Ramos (cell line): Measurements from ENCODE around the gene TMEM179B.
"Not testable (repeated sequence)": the region's sequence is repeated elsewhere in the genome, so short reads cannot be mapped to it uniquely, and the experiment has no call there.

ENCODE experiments used
- in situ Hi-C: fragments of 300-500 bp; cut with MboI; formaldehyde crosslinking; loops from one replicate; pipeline ENCODE4 v1.14.3; 2022; ENCODE audit warnings: low sequenced_read_pairs; ENCODE audit not compliant: unreplicated experiment

TMEM179B gene, protein sequence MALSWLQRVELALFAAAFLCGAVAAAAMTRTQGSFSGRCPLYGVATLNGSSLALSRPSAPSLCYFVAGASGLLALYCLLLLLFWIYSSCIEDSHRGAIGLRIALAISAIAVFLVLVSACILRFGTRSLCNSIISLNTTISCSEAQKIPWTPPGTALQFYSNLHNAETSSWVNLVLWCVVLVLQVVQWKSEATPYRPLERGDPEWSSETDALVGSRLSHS

DNA sequence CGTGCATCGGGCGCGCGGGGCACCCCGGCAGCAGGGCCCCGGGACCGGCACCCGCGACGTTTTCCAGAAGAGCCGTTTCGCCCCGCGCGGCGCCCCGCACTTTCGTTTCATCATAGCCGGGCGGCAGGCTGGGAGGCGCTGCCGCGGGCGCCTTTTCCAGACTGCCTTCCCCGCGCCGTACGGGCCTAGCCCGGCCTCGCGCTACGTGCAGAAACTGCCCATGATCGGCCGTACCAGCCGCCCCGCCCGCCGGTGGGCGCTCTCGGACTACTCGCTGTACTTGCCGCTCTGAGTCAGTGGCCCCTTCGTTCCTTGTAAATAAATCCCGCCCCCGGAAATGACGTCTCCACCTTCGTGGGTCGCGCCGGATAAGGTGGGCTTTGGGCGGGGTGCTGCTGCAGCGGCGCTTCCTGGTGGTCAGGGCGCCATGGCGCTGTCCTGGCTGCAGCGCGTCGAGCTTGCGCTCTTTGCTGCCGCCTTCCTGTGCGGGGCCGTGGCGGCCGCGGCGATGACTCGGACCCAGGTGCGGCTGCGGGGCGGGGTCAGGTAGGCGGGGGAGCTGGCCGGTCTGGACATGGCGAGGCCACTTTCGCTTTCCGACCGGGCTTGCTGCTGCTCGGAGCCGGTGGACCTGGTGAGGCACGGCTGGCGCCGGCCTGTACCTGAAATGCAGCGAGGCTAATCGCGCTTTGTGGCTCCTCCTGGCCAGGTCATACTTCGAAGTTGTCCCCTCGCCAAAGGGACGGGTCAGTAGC, at the start of gene TMEM179B:
TSS of gene TMEM179B (plus strand) at position 398 of the 755 bp plus-strand sequence. CDS start at position 428, 30 bp downstream.
- in situ Hi-C loops: loop anchor here (5.0 kb wide), 1 partner anchor 75 kb away; no protein-coding TSS in a partner anchor

DNA sequence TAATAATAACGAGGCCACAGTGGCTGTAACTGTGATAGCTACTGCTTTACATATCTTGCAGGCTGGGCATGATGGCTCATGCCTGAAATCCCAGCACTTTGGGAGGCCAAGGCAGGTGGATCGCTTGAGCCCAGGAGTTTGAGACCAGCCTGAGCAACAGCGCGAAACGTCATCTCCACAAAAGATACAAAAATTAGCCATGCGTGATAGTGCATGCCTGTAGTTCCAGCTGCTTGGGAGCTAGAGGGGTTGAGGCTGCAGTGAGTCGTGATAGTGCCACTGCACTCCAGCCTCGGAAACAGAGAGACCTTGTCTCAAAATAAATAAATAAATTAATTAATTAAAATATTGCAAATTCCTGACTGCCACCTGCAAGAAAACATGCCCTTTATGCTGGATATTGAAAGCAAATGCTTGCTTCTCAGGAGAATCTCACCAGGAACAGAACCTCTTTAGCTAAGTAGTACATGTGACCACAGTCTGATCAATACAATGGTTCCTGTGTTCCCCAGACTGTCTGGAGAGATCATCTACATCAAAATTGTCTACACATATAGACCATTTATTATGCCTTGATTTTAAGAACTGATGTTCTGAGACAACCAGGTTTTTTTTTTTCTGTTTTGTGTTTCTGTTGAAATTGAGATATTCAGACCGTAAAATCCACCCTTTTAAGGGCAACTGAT, 39.6 kb upstream of the TMEM179B start:
- in situ Hi-C loops: no loop called here

DNA sequence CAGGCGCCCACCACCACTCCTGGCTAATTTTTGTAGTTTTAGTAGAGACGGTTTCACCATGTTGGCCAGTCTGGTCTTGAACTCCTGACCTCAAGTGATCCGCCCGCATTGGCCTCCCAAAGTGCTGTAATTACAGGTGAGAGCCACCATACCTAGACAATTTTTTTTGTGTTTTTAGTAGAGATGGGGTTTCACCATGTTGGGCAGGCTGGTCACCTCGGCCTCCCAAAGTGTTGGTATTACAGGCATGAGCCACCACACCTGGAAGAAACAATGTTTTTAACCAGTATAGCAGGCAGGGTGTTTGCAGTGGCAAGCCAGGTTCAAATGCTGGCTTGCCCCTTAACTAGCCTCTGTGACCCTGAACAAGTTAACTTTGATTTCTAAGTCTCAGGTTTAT, 37.3 kb upstream of the TMEM179B start:
- in situ Hi-C loops: not testable (repeated sequence)

DNA sequence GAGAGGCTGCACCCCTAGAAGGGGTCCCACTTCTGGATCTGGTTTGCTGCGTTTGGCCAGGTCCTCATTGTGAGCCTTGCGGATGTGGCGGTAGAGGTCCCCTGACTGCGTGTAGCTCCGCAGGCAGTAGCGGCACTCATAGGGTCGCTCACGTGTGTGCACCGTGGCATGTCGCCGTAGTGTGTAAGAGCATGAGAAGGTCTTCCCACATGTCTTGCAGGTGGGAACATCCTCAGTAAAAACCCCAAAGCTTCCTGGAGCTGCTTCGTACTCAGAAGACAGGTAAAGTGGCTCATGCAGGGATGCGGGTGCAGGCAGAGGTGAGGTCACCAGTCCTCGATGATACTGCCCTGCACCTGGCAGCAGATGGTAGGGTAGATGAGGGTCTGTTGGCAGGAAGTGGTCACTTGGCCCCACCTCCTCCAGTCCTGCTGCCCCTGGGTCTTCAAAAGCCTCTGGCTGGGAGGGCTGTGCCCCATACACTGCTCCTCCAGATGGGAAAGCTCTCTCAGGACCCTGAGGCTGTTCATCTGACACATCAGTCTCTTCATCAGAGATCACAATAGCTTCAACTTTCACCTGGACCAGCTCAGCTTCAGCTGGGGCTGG, 34.9 kb upstream of the TMEM179B start:
- in situ Hi-C loops: no loop called here

DNA sequence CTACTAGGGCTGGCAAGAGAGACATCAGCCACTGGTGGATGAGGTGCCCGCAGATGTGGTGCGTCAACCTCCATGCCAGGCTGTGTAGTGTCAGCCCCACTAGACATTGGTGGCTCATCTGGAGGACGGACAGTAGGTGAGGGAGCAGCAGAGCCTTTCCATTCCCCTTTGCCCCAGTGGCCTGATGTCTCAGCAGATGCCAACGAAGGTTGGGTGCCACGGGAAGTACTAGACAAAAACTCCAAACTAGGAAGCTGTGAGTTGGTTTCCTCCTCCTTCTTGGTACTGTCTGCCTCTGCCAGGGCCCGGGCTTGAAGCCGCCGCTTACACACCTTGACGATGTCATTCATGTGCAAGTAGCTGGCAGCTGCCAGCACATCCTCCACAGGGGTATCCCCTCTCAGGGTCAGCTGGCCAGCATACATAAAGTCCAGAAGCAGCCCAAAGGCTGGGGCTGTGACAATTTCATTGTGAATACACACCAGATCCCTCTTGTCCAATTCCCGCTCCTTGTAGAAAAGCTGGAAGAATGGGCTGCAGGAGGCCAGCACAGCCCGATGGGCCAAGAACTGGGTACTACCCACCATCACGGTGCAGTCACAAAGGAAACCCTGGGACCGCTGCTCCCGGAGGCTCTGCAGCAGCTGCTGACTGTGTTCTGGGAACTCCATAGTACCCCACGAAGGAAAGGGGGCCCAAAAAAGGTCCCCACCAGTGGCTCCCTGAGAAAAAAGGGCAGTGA, 34.0 kb upstream of the TMEM179B start:
- in situ Hi-C loops: no loop called here

DNA sequence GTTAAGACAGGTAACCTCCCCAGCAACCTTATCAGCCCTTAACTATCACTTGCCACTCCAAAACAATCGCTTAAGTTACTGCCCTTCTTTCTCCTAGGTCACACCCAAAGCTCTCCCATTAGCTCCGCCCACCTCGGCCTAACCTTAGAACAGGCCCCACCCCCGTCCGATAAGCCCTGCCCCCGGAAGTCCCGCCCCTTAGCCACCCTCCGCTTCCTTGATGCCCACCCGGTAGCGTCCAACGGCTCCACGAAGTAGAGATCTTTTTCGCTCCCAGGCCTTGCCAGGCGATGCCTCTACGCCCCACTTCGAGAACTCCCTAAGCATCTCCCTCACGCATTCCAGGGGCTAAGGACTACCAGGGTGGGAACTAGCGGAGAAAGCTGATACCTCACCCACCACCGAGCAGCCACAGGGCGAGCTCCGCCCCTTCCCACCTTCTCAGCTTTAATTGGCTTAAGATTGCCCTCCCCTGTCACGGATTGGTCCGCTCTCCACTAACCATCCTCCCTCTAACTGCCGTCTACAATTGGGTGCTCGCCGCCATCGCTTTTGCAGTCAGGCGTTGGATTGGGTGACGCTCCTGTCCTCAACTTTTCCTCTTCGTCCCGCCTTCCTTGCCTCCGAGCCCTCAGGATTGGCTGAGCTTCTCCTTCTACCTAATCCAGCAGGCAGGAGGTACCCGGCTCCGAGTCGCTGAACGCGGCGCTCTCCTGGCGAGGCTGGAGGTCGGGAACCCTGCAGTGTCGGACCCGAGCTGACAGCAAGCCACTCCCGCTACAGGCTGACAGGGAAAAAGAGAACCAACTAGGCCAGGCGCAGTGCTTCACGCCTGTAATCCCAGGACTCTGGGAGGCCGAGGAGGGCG, 33.2 kb upstream of the TMEM179B start, which contains the start of gene ZBTB3:
TSS of gene ZBTB3 (minus strand) at position 425 of the 868 bp plus-strand sequence. CDS start 496 bp downstream, outside the sequence.
- in situ Hi-C loops: no loop called here

DNA sequence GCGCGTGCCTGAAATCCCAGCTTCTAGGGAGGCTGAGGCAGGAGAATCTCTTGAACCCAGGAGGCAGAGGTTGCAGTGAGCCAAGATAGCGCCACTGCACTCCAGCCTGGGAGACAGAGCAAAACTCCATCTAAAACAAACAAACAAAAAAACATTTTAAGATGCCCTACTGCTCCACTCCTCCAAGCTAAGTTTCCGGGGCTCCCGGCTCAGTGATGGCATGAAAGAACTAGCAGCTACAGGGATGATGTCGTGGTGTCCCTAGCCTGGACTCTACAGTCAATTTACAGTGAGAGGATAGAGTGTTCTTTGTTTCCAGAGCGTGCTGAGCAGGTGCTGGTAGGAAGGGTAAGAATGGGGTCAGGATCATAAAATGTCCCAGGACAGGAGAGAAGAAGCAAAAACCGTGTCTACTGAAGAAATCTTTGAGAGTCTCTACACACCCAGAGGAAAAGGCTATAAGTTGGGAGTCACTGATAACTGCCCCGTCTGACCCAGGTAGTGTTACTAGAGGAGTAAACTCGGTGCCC, 32.1 kb upstream of the TMEM179B start:
- in situ Hi-C loops: no loop called here

DNA sequence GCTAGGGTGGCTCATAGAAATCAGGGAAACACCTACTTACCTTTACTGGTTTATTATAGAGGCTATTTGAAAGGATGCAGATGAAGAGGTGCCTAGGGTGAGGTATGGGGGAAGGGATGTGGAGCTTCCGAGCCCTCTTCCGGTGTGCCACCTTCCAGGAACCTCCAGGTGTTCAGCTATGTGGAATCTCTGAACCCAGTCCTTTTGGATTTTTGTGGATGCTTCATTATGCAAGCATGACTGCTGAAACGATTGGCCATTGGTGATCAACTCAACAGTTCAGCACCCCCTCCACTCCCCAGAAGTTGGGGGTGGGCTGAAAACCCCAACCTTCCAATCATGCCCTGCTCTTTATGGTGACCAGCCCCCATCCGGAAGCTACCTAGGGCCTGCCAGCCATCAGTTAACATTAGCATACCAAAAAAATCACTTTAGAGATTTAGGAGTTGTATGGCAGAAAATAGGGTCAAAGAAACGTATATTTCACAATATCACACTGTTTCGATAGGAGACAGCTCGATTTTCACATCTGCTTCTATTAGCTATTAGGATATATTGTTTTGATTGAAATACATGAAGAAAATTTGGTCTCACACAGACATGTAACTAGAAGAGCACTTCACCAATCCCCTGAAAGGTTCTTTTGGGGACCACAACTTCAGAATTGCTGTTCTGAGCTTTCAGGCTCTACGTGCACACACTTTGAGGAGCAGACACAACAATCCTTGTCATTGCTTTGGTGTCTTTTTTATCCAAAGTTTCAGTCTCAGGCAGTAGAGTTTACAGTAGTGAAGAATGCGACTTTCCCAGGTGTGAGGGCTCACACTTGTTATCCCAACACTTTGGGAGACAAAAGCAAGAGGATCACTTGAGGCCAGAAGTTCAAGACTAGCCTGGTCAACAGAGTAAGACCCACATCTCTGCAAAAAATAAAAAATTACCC, 29.1 kb upstream of the TMEM179B start:
- in situ Hi-C loops: no loop called here

DNA sequence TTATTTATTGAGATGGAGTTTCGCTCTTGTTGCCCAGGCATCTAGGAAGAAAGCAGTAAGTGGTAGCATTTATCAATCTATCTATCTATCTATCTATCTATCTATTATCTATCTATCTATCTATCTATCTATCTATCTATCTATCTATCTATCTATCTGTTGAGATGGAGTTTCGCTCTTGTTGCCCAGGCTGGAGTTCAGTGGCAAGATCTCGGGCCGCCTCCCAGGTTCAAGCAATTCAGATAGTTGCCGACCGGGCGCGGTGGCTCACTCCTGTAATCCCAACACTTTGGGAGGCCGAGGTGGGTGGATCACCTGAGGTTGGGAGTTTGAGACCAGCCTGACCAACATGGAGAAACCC, 26.4 kb upstream of the TMEM179B start:
- in situ Hi-C loops: not testable (repeated sequence)

DNA sequence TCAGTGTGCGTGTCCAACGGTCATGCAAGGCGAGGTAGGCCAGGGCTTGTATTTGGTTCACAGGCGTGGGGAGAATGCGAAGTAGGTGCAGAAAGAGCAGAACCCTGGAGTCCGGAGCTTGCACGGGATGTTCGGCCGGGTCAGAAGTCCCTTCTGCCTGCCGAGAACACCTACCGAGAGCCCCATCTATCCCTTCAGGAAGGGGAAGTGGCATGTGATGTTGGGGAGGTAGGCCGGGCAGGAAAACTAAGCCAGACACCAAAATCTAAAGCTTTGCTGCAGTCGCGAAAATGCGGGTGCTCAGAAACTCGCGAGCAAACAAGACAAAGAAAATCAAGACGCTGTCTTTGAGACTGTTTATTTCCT, 16.4 kb upstream of the TMEM179B start:
- in situ Hi-C loops: no loop called here

DNA sequence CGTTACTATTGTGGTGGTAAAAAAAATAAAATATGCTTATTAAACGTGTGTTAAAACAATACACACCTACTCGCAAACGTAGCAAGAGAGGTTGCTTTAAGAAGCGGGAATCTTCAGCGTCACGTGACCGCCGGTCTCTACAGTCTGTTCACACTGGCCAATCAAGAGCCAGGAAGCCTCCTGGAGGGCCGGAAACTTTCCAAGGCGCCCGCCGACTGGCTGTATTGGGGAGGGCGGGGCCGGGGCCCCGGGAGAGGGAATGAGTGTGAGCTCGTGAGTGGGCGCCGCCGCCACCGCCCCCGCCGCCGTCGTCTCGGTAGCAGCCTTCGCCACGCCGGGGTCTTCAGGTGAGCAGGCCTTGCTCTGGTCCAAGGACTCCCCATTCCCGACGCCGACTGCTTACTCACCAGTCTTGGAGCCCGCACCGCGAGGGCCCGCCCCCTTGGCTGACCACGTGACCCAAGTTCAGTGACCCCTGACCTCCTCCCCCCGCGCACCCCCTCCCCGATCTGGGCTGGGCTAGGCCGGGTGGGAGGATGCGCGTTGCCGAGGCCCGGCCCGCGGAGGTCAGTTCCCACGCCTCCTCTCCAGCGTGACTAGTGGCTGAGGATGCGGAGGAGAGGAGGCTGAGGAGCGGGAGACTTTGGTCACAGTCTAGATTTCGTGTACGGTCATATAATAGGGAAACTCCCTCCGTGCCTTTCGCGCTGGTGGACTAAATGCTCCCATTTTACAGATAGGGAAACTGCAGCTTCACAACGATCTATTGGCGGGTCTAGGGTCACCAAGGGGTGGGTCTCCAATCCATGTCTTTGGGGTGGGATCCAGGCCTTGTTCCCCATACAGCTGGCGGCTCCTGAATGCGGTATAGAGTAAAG, 15.8 kb upstream of the TMEM179B start, which contains the start of gene TAF6L:
TSS of gene TAF6L (plus strand) at position 253 of the 878 bp plus-strand sequence. CDS start 4,388 bp downstream, outside the sequence.
- in situ Hi-C loops: no loop called here

DNA sequence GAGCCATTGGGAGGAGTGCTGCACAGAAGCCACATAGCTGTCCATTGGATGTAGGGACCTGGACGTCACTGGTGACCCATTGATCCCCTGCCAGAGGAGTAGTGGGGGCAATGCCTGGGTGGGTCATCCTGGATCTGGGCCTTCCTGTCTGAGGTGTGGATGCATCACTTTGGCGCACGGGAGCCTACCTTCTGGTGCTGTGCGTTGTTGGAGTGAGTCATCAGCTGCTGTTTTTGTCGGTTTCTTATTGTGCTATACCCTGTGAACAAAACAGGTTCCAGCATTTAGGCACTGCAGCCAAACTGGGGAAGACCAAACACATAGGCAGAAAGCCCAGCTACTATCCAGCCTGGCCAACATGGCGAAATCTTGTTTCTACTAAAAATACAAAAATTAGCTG, 12.8 kb upstream of the TMEM179B start:
- in situ Hi-C loops: no loop called here

DNA sequence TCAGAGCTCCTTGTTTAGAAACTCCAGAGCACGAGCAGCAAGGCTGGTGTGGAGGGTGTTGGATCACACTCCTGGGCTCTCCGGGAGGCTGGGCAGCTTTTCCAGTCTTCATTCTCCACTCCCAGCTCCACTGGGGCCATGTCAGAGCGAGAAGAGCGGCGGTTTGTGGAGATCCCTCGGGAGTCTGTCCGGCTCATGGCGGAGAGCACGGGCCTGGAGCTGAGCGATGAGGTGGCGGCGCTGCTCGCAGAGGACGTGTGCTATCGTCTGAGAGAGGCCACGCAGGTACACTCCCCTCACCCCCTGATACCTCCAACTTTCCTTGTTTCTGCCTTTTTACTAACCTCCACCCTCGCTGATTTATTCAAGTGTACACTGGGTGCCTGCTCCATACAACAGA, 11.6 kb upstream of the TMEM179B start:
- in situ Hi-C loops: no loop called here

DNA sequence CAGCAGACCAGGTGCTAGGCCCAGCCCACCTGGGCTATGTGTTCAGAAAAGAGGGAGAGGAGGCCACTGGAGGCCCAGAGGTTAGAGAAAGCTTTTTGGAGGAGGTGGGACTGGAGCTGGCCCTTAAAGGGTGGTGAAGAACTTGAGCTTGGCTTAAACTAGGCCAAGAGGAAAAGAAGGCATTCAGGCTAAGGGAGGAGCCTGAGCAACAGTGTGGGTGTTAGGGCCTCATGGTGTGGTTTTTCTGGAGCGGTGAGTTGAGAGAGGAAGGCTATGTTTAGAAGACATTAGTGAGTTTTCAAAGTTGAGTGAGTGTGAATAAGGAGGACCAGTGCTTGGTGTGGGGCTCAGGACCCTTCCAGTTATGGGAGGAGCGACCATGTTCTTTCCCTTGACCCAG, 9.8 kb upstream of the TMEM179B start:
- in situ Hi-C loops: no loop called here

DNA sequence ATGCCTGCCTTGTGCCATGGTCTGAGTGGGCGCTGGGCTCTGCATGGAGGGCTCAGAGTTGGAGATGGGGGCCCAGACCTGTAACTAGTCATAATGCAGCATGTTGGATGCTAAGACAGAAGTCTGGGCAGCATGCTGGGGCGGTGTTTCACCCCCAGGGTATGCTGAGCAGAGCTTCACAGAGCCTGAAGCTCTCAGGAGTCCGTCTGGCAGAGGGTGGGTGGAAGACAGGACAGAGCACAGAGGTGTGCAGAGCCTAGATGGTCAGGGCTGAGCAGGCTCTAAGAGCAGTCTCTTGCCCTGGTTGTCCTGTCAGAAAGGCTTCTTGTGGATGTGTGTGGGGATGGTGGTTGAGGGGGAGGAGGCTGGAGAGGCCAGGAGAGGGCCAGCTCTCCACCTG, 8.8 kb upstream of the TMEM179B start:
- in situ Hi-C loops: no loop called here

DNA sequence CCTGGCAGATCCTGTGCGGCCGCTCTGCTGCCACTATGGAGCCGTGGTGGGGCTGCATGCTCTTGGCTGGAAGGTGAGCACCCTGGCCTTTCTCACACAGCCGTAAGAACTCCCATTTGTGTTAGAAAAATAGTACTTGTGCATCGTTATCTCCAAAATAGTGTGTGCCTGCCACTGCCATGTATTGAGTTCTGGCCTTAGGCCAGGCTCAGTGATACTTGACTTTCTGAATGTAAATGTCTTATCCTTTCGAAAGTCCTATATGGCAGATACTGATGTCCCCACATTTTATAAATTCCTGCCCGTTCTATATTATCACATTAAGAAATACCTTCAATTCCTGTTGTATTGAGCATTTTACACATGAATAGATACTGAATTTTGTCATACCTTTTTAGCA, 4.4 kb upstream of the TMEM179B start:
- in situ Hi-C loops: no loop called here
